GM18907 (cell line): ENCODE data around the gene PLK5.

Experiments used
- ATAC-seq: cut with Tn5 transposase; IDR thresholded peaks from one replicate; pipeline ENCODE4 v1.9.1; 2021; ENCODE audit warnings: mild to moderate bottlenecking, moderate library complexity; ENCODE audit not compliant: unreplicated experiment

The PLK5 gene

GRCh38 chr19:1554968-1555367, 31.1 kb downstream of the PLK5 start:
- ATAC-seq: no peak

- no peak for ATAC-seq
These were observed 31.9 kb downstream of the PLK5 start for GRCh38 chr19:1555487-1556389.

- no peak for ATAC-seq
These were observed 32.7 kb downstream of the PLK5 start for GRCh38 chr19:1556390-1557070.

GRCh38 chr19:1558552-1558951, 34.7 kb downstream of the PLK5 start:
- ATAC-seq: no peak

GRCh38 chr19:1560286-1560882, 36.5 kb downstream of the PLK5 start:
- no peak for ATAC-seq

GRCh38 chr19:1561236-1561842, 37.5 kb downstream of the PLK5 start:
- ATAC-seq: no peak

GRCh38 chr19:1563251-1563650, 39.4 kb downstream of the PLK5 start:
- ATAC-seq: no peak

GRCh38 chr19:1566392-1567115, 42.7 kb downstream of the PLK5 start:
- ATAC-seq: no peak

- no peak for ATAC-seq
These were observed 43.4 kb downstream of the PLK5 start for GRCh38 chr19:1567116-1567847.

GRCh38 chr19:1567848-1568227, 44.0 kb downstream of the PLK5 start:
- no peak for ATAC-seq

GRCh38 chr19:1568320-1569019, 44.6 kb downstream of the PLK5 start, which contains the start of gene MEX3D:
TSS of gene MEX3D (minus strand) at chr19:1568325. CDS start at chr19:1568058, 267 bp downstream.
- ATAC-seq: peak; percentile 54

GRCh38 chr19:1569997-1570396, 46.1 kb downstream of the PLK5 start:
- ATAC-seq: no peak

- no peak for ATAC-seq
These were observed 47.0 kb downstream of the PLK5 start for GRCh38 chr19:1570836-1571235.

GRCh38 chr19:1571358-1571757, 47.5 kb downstream of the PLK5 start:
- no peak for ATAC-seq

- no peak for ATAC-seq
These were observed 48.9 kb downstream of the PLK5 start for GRCh38 chr19:1572795-1573194.

- no peak for ATAC-seq
These were observed 50.7 kb downstream of the PLK5 start for GRCh38 chr19:1574354-1575136.

- no peak for ATAC-seq
These were observed 51.7 kb downstream of the PLK5 start for GRCh38 chr19:1575323-1576241.
